ENCODE measurements around the gene ESRRA.
"Not testable (repeated sequence)": the region's sequence is repeated elsewhere in the genome, so short reads cannot be mapped to it uniquely, and the experiment has no call there.

ESRRA gene

DNA sequence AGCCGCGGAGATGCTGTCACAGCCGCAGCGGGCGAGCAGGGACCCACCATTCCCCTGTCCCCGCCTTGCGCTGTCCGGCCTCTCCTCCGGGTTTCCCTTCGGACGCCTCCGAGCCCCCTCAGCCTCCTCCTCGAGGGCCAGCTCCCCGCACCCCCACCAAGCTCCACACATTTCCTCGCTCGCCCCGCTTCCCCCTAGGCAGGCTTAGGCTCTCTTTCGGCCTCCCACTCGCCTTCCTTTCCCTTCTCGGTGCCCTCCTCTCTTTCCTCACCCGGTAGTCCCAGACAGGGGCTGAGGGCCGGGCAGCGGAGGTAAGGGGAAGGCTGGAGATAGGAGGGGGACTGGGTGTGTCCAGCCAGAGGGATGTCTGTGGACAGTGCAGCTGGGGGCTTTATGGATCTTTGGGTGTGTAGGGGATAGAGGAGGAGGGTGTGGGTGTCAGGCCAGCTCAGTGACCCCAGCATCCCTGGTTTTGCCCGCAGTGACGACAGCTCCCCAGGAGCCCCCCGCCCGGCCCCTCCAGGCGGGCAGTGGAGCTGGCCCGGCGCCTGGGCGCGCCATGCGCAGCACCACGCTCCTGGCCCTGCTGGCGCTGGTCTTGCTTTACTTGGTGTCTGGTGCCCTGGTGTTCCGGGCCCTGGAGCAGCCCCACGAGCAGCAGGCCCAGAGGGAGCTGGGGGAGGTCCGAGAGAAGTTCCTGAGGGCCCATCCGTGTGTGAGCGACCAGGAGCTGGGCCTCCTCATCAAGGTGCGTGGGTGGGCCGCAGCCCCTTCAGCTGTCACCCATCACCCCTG, 12.7 kb upstream of the ESRRA start:
- no peak for DNase-seq

DNA sequence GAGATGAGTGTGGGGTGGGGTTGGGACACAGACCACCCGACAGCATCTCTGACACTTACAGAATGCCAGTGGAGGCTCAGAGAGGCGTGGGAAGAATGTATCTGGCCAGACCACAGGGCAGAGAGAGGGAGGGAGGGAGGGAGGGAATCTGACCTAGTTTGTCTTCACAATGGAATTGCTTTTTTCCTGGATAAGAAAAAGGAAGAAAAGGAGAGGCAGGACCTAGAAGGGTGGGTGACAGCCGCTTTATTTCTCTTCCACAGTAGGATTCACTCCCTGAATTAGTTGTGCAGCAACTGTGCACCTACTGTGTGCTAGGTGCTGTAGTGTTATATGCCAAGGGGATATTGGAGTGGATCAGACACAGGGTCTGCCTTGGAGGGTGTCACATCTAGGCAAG, 10.6 kb upstream of the ESRRA start:
- DNase-seq = no peak

DNA sequence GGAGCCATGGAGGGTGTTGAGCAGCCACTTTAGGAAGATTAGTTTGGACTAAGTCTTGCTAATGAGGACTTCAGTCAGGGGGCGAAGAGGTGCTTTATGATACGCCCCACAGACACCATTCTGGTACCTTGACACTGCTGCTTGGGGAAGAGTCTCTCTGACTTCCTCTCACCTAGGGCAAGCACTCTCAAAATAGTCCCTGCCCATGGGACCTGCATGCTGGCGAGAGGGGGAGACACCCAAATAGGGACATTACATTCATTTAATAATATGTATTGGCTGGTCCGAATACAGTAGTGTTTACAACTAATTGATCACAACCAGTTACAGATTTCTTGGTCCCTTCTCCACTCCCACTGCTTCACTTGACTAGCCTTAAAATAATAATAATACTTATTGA, 9.6 kb upstream of the ESRRA start:
- no peak for DNase-seq

DNA sequence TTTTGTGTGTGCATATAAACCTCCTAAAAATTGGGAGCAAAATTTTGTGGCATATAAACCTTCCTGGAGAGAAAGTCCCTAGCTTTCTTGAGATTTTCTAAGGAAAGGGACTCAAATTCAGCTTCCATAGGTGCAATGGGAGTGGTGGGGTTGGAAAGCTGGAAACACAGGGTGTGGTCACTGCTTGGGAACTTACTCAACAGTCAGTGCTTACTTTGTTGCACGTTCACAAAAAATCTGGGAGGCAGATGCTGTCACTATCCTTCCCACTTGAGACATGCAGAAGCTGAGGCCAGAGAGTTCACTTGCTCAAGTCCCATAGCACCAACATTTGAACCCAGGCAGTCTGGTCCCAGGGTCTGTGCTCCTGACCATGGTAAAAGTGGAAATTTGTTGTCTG, 9.1 kb upstream of the ESRRA start:
- no peak for DNase-seq

DNA sequence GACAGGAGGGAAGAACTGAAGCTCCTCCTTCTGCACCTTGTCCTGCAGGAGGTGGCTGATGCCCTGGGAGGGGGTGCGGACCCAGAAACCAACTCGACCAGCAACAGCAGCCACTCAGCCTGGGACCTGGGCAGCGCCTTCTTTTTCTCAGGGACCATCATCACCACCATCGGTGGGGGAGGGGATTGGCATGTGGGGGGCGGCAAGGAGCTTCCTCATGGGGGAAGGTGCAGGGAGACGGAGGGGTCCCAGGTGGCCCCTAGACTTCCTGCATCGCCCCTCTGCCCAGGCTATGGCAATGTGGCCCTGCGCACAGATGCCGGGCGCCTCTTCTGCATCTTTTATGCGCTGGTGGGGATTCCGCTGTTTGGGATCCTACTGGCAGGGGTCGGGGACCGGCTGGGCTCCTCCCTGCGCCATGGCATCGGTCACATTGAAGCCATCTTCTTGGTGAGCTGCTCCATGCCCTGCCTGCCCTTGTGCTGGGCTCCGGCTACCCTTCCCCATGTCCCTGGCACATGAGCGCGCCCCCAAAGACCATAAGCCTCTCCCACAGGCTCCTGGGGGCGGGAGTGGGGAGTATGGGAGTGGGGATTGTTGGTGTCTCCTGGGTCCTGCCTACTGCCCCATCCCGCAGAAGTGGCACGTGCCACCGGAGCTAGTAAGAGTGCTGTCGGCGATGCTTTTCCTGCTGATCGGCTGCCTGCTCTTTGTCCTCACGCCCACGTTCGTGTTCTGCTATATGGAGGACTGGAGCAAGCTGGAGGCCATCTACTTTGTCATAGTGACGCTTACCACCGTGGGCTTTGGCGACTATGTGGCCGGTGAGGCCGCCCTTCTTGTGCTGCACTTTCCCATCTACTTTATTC, 8.3 kb upstream of the ESRRA start:
- no peak for DNase-seq

DNA sequence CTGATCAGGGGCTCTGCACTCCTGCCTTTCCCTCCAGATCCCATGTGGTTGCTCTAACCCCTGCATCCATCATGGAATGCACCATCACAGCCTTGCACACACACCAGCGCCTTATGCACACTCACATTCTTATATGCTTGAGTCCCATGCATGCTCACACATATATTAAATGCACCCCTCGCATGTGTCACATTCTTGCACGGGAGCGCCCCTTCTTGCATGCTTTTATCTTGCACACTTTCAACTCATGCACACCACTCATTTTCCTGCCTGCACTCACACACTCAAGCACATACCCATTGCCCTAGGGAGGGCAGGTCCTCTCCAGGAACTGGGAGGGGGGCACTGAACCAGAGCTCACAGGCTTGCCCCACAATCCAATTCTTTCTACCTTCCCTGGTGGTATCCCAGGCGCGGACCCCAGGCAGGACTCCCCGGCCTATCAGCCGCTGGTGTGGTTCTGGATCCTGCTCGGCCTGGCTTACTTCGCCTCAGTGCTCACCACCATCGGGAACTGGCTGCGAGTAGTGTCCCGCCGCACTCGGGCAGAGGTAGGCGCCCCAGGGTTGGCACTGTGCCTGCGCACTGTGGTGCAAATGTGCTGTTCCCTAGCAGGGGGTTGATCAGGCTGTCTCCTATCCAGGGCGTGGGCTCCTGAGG, 7.5 kb upstream of the ESRRA start:
- DNase-seq = no peak

DNA sequence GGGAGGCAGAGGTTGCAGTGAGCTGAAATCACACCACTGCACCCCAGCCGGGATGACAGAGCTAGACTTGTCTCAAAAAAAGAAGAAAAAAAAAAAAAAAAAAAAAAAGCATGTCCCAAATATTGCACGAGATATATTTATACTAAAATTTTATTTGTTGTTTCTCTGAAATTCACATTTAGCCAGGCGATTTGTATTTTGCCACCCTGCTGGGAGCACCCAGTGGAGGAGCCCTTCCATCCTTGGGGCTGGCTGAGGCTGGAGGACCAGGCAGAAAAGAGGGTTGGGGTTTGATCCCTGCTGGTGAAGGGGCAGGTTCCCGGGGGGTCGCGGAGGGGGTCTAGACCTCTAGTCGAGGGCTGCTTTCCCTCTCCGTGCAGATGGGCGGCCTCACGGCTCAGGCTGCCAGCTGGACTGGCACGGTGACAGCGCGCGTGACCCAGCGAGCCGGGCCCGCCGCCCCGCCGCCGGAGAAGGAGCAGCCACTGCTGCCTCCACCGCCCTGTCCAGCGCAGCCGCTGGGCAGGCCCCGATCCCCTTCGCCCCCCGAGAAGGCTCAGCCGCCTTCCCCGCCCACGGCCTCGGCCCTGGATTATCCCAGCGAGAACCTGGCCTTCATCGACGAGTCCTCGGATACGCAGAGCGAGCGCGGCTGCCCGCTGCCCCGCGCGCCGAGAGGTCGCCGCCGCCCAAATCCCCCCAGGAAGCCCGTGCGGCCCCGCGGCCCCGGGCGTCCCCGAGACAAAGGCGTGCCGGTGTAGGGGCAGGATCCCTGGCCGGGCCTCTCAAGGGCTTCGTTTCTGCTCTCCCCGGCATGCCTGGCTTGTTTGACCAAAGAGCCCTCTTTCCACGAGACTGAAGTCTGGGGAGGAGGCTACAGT, 6.1 kb upstream of the ESRRA start:
- no peak for DNase-seq

DNA sequence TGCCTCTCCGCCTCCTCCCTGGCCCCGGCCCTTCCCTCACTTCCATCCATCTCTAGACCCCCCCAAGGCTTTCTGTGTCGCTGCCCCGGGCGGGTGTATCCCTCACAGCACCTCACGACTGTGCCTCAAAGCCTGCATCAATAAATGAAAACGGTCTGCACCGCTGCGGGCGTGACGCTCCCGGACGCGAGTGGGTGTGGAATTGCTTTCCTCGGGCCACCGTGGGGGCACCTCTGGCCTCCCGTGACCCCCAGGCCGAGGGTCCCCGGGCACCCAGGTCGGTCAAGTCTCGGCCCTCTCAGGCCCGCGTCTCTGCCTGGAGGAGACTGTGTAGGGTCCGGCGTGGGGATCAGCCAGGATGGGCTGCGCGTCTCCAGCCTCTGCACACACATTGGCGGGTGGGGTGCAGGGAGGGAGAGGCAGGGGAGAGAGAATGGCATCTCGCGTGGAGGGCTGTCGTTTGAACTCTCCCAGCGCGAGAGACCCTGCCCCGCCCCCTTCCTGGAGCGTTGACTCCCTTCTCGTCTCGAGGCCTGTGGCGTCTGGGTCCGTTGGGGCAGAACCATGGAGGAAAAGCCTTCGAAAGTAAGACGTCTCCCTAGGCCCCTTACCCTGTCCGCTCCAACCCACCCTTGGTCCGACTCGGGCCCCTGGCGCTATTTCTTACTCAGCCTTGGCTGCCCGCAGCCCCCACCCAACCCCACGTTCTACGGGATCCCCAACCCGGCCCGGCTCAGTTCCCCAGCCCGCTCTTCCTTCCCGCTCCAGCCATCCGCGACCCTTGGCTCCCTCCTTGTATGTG, 5.3 kb upstream of the ESRRA start, which contains the start of gene CATSPERZ:
Gene CATSPERZ (plus strand): TSS at position 512 of the 802 bp plus-strand sequence. CDS start 53 bp downstream, at position 565.
- no peak for DNase-seq

DNA sequence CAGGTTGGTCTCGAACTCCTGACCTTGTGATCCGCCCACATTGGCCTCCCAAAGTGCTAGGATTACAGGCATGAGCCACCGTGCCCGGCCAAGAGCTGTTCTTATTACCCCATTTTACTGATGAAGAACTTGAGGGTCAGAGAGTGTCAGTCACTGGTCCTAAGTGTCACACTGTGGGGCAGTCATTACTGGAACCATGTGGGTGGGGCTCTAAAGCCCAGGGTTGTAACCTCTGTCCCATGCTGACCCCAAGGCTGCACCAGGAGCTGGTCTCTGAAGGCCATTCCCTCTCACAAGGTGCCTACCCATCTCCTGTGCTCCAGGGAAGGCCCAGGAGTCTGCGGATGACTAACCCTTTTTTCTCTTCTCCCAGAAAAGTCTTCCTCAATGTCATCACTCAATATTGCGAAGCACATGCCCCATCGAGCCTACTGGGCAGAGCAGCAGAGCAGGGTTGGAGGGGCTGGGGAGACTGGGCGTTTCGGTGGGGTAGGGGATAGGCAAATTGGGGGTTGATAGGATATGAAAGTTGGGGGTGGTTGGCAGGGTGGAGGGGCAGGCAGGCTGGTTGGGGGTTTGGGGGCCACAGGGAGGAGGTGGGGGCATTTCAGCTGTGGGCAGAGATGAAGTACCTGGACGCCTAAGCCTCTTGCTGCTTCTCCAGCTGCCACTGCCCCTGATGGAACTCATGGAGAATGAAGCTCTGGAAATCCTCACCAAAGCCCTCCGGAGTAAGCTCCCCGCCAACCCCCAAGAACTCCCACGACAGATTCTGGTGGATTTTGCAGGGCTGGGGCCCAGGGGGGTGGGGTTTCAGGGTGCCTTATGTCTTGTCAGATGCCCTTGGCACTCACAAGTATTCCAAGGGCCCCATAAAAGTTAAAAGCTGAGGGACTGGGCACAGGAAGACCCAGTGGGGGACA, 2.0 kb upstream of the ESRRA start:
- no peak for DNase-seq

DNA sequence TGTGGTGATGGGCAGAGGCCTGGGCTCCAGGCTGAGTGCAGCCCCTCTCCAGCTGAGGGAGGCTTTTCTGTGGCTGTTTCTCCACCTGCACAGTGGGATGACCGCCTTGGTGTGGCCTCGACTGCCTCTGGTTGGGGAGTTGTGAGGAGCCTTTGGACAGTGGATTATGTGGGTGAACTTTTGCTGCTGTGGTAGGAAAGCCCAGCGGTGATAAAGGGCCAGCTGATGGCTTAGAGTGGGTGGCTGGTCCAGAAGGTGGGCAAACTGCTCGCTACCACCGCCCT, 1.4 kb upstream of the ESRRA start:
- no peak for DNase-seq

DNA sequence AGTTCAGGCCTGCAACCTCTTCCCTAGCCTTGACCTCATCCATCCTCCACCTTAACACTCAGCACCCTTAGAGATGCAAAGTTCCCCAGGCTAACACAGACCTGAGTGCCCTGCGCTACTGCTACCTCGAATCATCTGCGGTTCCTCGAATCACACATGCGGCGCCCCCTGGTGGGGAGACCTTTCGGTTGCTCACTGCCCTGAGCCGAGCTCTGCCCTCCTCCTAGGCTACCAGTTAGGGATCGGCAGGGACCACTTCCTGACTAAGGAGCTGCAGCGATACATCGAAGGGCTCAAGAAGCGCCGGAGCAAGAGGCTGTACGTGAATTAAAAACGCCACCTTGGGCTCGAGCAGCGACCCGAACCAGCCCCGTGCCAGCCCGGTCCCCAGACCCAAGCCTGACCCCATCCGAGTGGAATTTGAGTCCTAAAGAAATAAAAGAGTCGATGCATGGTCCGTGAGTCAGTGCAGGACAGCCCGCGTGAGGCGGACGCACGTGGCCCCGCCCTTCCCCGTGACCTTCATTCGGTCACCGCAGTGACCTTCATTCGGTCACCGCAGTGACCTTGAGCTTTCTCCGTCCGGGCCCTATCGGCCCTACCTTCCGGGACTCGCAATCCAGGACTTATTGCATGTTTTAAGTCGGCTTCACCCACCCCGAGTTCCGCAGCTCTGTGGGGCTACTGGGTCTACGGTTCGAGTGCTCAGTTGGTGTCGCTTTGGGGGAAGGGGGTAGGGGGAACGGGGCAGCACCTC, 830 bp upstream of the ESRRA start:
- DNase-seq = peak; percentile 92

DNA sequence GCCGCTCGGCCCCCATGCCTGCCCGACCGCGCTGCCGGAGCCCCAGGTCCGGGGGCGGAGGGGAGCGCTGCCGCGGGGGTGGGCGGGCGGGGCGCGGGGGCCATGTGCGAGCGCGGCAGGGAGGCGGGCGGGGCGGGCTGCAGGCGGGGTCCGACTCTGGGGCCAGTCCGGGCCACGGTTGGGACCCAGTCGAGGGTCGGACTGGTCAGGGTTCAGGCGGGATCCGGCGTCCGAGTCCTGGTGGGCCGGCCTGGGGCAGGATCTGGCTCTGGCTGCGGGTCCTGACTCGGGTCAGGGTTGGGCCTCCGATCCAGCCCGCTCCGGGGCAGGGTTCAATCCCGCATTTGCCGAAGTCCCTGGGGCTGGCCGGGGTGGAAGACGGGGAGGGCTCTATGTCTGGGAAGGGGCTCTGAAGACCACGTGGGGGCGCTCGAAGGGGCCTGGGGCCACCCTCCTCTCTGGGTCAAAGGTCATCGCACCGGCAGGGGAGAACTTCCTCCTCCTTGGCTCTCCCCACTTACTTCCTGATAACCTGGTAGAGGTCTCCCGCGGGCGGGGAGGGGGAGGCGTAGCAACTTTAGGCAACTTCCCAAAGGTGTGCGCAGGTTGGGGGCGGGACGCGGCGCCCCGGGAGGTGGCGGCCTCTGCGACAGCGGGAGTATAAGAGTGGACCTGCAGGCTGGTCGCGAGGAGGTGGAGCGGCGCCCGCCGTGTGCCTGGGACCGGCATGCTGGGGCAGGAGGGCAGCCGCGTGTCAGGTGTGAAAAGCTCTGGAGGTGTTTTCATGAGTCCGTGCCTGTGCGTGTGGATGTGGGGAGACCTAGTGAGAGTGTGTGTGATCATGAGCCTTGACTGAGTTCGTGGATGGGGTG, 603 bp downstream of the ESRRA start:
- peak; percentile 74 for DNase-seq

DNA sequence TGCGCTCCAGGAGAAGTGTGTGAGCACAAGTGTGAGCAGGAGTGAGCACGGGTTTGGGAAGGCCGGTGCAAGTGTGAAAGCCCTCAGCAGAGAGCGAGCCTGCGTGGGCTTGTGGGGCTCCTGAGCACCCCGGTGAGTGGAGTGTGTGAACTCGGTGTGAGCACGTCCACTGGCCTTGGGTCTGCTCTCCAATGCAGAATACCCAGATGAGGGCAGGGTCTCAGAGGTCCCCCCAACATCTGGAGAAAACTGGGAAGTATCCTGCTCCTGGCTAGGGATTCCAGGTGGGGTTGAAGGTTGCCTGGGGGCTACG, 1.2 kb downstream of the ESRRA start:
- no peak for DNase-seq

DNA sequence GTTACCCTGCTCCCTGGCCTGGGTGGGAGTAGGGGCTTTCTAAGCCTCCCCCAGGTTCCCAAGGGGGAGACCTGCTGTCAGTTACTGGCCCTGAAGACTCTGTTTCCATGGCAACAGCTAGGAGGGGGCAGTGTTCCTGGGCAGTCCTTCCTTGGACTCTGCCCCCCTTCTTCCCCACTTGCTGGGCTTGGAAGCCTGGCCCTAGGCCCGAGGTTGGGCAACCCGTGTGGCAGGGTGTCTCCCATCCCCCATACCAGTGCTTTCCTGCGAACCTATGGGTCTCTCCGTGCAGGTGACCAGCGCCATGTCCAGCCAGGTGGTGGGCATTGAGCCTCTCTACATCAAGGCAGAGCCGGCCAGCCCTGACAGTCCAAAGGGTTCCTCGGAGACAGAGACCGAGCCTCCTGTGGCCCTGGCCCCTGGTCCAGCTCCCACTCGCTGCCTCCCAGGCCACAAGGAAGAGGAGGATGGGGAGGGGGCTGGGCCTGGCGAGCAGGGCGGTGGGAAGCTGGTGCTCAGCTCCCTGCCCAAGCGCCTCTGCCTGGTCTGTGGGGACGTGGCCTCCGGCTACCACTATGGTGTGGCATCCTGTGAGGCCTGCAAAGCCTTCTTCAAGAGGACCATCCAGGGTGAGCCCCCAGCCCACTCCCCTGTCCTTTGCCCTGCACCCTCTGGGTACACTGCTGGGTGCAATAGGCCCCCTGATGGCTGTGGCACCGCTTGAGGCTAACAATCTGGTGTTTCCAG, 1.7 kb downstream of the ESRRA start:
- DNase-seq = no peak

DNA sequence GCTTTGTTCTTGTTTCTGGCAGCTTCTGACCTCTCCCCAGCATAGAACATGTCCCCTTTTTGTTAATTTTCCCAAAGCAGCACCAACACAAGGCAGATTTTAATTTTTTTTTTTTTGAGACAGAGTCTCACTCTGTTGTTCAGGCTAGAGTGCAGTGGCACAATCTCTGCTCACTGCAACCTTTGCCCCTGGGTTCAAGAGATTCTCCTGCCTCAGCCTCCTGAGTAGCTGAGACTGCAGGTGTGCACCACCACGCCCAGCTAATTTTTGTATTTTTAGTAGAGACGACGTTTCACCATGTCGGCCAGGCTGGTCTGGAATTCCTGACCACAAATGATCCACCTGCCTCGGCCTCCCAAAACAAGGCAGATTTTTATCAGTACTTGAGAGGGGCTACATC, 2.5 kb downstream of the ESRRA start:
- not testable (repeated sequence) for DNase-seq

DNA sequence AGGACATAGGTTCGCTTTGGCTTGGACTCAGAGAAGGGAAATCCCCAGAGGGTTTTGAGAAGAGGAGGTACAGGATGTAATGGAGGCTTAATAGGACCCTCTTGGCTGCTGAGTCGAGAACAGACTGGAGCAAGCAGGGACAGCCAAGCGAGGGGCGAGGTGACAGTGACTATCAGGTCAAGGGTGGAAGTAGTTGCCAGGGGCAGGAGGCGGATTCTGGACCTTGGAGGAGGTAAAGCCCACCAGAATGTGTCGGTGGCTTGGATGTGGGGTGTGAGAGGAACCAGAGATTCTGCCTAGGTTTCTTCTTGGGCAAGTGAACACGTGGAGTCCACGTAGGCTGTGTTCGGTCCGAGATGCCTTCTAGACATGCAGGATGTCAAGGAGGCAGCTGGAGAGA, 7.6 kb downstream of the ESRRA start:
- DNase-seq = no peak

DNA sequence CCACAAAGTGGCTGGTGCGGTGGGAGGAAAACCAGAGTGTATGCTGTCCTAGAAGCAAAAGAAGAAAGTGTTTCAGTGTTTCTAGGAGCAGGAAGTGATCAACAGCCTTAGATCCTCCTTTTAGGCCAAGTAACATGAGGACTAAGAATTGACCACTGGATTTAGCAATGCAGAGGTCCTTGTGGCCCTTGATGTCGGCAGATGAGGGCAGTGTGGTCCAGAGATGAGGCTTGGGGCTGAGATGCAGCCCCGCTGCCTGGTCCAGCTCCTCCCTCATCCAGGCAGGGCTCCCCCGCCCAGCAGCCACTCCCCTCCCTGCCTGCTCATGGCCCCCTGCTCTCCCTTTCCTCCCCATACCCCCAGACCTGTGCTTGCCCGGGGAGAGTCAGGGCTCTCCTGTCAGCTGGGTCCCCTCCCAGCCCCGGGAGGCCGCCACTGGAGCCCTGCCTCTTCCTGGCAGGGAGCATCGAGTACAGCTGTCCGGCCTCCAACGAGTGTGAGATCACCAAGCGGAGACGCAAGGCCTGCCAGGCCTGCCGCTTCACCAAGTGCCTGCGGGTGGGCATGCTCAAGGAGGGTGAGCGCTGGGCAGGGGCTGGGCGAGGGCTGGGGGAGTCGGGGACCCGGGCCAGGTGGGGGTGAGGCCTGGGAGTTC, 8.3 kb downstream of the ESRRA start:
- DNase-seq = no peak
